Fibroblast of skin of right quadriceps (primary cell): ENCODE results near the gene EPHA10.

Experiments used
- DNase-seq: peaks from one replicate; pipeline ENCODE4 v3.0.0-alpha.2; 2013

EPHA10 gene

GRCh38 chr1:37670133-37670532, 94.8 kb downstream of the EPHA10 start:
- DNase-seq: no peak

GRCh38 chr1:37667023-37667671, 97.8 kb downstream of the EPHA10 start:
- DNase-seq: no peak

GRCh38 chr1:37666241-37666867, 98.6 kb downstream of the EPHA10 start:
- DNase-seq: no peak
